Spleen (tissue), 11 donors: Measurements from ENCODE around the gene TAF4. TPM values are rescaled to one million over a fixed set of nuclear protein-coding genes. Genes with fewer than 3 reads are reported as not detected.

Source experiments
- DNase-seq: peaks from one replicate; pipeline ENCODE4 v3.0.0-alpha.2; 2020
- H3K27ac ChIP-seq, 8 donors: fragments of 200-600 bp; sonication (generic) in 7 of 8; 1 replicate in 4 of 8; 2 replicates in 4 of 8; pipeline versions ENCODE4 v1.5.0 to v1.8.0; 2016 to 2021; ENCODE audit warnings: inconsistent platforms in 4 of 8, mild to moderate bottlenecking in 4 of 8, moderate library complexity in 1 of 8
- H3K27me3 ChIP-seq, 7 donors: fragments of 200-600 bp; sonication (generic) in 6 of 7; replicated peaks in 1 of 7; 1 replicate in 4 of 7; 2 replicates in 3 of 7; pipeline versions ENCODE4 v1.5.0 to v1.8.0; 2016 to 2021; ENCODE audit warnings: inconsistent platforms in 3 of 7, mild to moderate bottlenecking in 1 of 7
- H3K36me3 ChIP-seq, 6 donors: fragments of 200-600 bp; sonication (generic) in 5 of 6; 1 replicate in 4 of 6; 2 replicates in 2 of 6; pipeline versions ENCODE4 v1.5.0 to v1.8.0; 2016 to 2021; ENCODE audit warnings: inconsistent platforms in 2 of 6
- H3K4me1 ChIP-seq, 6 donors: fragments of 200-600 bp; sonication (generic) in 5 of 6; 1 replicate in 3 of 6; 2 replicates in 3 of 6; pipeline versions ENCODE4 v1.5.0 to v1.8.0; 2016 to 2021; ENCODE audit warnings: inconsistent platforms in 3 of 6
- H3K4me3 ChIP-seq, 8 donors: fragments of 200-600 bp; sonication (generic) in 7 of 8; 1 replicate in 4 of 8; 2 replicates in 4 of 8; pipeline versions ENCODE4 v1.5.0 to v1.8.0; 2016 to 2021; ENCODE audit warnings: inconsistent platforms in 4 of 8, mild to moderate bottlenecking in 4 of 8, moderate library complexity in 2 of 8
- H3K9me3 ChIP-seq, 8 donors: fragments of 200-600 bp; sonication (generic) in 7 of 8; 1 replicate in 4 of 8; 2 replicates in 4 of 8; pipeline versions ENCODE4 v1.5.0 to v1.8.0; 2016 to 2021; ENCODE audit warnings: inconsistent platforms in 4 of 8
- POLR2A ChIP-seq, 3 donors: fragments of 450-650 bp; IDR thresholded peaks; one replicate each; pipeline ENCODE4 v1.5.1; 2017; ENCODE audit warnings: antibody characterized with exemption in 3 of 3, mild to moderate bottlenecking in 1 of 3
- POLR2AphosphoS5 ChIP-seq, 3 donors: sonication (generic); formaldehyde crosslinking; IDR thresholded peaks; one replicate each; pipeline ENCODE4 v1.5.1; 2017; ENCODE audit warnings: antibody characterized with exemption in 3 of 3
- WGBS, 5 donors: extraction: QIAGEN DNeasy Blood & Tissue Kit in 3 of 5; methylation state at CpG; one replicate each; pipeline versions ENCODE4 v1.1.5 to v1.1.7; 2013 to 2018; 5-methylcytosine and 5-hydroxymethylcytosine counted together
- intact Hi-C: fragments of 100-400 bp; cut with DNase I; formaldehyde crosslinking; loops from one replicate; pipeline ENCODE4 v1.15.0; 2023; ENCODE audit warnings: low total_unique reads
- polyA plus RNA-seq, 3 donors: library from polyadenylated mRNA; stranded (reverse); fragments of 200-250 nt; gene quantifications; one replicate each; pipeline ENCODE4 v1.2.1, GENCODE V29; 2013
- total RNA-seq, 7 donors: library from RNA; depleted of rRNA in 3 of 7; stranded (reverse); fragments of >200 nt in 3 of 7; fragmentation: NEBNext Ultra II Directional in 4 of 7; extraction: Animal tissue kit (Norgen Biotek cat#: 25700) in 4 of 7; gene quantifications; one replicate each; pipeline versions ENCODE4 v1.1.0 to v1.2.1, GENCODE V29; 2016 to 2021
- TF ChIP-seq, protein P1 (sequence below), 11 experiments: fragments of 200-600 bp in 7 of 11; fragments of 450-650 bp in 4 of 11; sonication (generic) in 4 of 11; IDR thresholded peaks in 8 of 11; conservative IDR thresholded peaks in 3 of 11; 1 replicate in 7 of 11; 2 replicates in 4 of 11; pipeline versions ENCODE4 v1.4.0 to v1.8.0; 2016 to 2021; ENCODE audit warnings: antibody characterized with exemption in 11 of 11, inconsistent platforms in 4 of 11, mild to moderate bottlenecking in 1 of 11
- donor health status: healthy with polysubstance abuse.
- donor health status: DM: no; HTN: no; CAD: no; lungs with moderate emphysema.
- donor health status: DM: no; HTN: no; CAD: no.
- donor health status: Bipolar disorder and iron deficiency.
- donor health status: healthy.
- donor health status: DM: no; HTN: no; CAD: no.
- donor health status: DM: yes; HTN: yes; CAD: no.

TAF4 gene
- total and polyA plus RNA-seq, 10 donors, result 4.3 to 28.3 (median 16.5) TPM

DNA sequence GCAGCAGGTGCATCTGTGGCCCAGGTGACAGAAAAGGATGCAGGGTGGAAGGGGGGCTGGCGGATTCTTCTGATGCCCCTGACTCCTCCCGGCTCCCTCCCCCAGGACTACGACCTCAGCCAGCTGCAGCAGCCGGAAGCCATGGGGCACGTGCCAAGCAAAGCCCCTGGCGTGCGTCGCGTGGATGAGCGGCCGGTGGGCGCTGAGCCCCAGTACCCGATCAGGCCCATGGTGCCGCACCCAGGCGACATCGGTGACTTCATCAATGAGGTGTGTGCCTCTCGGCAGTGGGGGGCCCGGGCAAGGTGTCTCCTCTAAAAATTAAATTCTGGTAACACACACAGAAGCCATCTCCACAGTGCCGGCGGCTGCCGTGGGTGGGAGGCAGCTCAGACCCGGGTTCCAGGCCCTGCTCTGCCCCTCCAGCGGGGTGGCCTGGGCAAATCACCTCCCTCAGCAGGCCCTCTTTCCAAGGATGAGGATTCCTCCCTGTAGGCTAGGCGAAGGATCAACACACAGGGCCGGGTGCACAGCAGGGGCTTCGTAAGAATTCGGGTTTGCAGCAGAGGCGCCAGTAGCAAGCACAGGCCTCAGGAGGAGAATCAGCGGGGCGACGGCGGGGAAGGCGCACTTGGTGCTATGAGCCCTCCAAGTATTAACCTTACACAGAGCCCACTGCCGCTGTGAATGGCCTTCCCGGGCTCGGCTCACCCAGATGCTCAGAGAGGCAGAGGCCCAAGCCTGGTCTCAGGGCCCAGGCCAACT is 131.5 kb downstream of the TAF4 start:
- peaks cover 0 to 7% (median 0%) of the 10 kb centered on the region in 8 donors for H3K9me3 ChIP-seq
- peak; percentile 62 for DNase-seq
- H3K4me3 ChIP-seq, result no peak overlapping the region
- H3K27me3 ChIP-seq, result peaks cover 0 to 17% (median 0%) of the 10 kb centered on the region in 7 donors
- no peaks in the 10 kb centered on the region for H3K36me3 ChIP-seq
- intact Hi-C loops, result no loop called here
- H3K27ac ChIP-seq, result no peak overlapping the region
- peaks cover 0 to 6% (median 0%) of the 10 kb centered on the region in 6 donors for H3K4me1 ChIP-seq
- TF ChIP-seq POLR2AphosphoS5 (IDR thresholded peaks at IDR 0.05), result no peak
- TF ChIP-seq, protein P1, sequence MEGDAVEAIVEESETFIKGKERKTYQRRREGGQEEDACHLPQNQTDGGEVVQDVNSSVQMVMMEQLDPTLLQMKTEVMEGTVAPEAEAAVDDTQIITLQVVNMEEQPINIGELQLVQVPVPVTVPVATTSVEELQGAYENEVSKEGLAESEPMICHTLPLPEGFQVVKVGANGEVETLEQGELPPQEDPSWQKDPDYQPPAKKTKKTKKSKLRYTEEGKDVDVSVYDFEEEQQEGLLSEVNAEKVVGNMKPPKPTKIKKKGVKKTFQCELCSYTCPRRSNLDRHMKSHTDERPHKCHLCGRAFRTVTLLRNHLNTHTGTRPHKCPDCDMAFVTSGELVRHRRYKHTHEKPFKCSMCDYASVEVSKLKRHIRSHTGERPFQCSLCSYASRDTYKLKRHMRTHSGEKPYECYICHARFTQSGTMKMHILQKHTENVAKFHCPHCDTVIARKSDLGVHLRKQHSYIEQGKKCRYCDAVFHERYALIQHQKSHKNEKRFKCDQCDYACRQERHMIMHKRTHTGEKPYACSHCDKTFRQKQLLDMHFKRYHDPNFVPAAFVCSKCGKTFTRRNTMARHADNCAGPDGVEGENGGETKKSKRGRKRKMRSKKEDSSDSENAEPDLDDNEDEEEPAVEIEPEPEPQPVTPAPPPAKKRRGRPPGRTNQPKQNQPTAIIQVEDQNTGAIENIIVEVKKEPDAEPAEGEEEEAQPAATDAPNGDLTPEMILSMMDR (IDR thresholded peaks at IDR 0.05 in 8 of 11, conservative IDR thresholded peaks at IDR 0.05 in 3 of 11), result no peak
- no peak for TF ChIP-seq POLR2A (IDR thresholded peaks at IDR 0.05)
- WGBS, 5 donors, result 79 to 85% (median 84%) methylated on average over 22 to 36 of the region's 36 CpGs

- H3K9me3 ChIP-seq, result peaks cover 0 to 7% (median 0%) of the 10 kb centered on the region in 8 donors
- H3K4me3 ChIP-seq, result no peak overlapping the region
- peak; percentile 65 for DNase-seq
- intact Hi-C loops, result no loop called here
- TF ChIP-seq POLR2AphosphoS5 (IDR thresholded peaks at IDR 0.05), result no peak
- no peak for TF ChIP-seq POLR2A (IDR thresholded peaks at IDR 0.05)
- TF ChIP-seq, protein P1 (IDR thresholded peaks at IDR 0.05 in 8 of 11, conservative IDR thresholded peaks at IDR 0.05 in 3 of 11), result no peak
- 67 to 85% (median 79%) methylated on average over 12 to 17 of the region's 17 CpGs for WGBS, 5 donors
- H3K4me1 ChIP-seq, result peaks cover 0 to 6% (median 0%) of the 10 kb centered on the region in 6 donors
- H3K36me3 ChIP-seq, result no peaks in the 10 kb centered on the region
- H3K27ac ChIP-seq, result no peak overlapping the region
- H3K27me3 ChIP-seq, result peaks cover 0 to 17% (median 0%) of the 10 kb centered on the region in 7 donors
Observed at GRCh38 chr20:61933481-61933950, 132.2 kb downstream of the TAF4 start.

DNA sequence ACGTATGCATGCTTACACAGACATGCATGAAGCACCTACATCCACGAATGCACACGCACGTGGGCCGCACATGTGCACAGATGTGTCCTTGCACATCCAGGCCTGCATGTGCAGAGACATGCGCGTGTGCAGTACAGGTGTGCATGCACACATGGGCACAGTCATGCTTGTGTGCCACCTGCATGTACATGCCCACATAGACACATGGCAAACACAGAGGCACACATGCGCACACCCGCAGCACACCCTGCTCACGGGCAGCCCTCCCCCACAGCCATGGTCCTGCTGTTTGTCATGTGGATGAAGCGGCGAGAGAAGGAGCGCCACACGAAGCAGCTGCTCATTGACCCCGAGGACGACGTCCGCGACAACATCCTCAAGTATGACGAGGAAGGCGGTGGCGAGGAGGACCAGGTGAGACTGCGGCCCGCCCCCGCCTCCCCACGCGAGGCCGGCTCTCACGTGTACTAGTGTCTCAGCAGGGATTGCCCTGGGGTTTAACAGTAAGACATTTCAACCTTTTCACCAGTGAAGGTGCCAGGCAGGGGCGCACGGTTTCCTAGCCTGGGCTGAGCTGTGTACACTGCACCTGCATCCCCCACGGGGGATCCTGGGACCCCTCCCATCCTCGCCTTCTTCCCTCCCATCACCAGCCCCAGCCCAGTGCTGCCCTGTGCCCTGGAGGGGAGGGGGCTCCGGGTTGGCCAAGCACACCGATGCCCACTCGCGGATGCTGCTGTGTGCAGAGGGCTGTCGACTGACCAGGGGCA is 132.8 kb downstream of the TAF4 start:
- H3K9me3 ChIP-seq, result peaks cover 0 to 7% (median 0%) of the 10 kb centered on the region in 8 donors
- H3K4me1 ChIP-seq, result peaks cover 0 to under 1% (median 0%) of the 10 kb centered on the region in 6 donors
- H3K27ac ChIP-seq, result no peak overlapping the region
- DNase-seq, result peak; percentile 55
- intact Hi-C loops, result no loop called here
- TF ChIP-seq, protein P1 (IDR thresholded peaks at IDR 0.05 in 8 of 11, conservative IDR thresholded peaks at IDR 0.05 in 3 of 11), result no peak
- TF ChIP-seq POLR2AphosphoS5 (IDR thresholded peaks at IDR 0.05) (no peak), POLR2A (IDR thresholded peaks at IDR 0.05) (no peak)
- WGBS, 5 donors, result 90 to 92% (median 90%) methylated on average over 33 to 38 of the region's 38 CpGs
- H3K4me3 ChIP-seq, result no peak overlapping the region
- H3K27me3 ChIP-seq, result peaks cover 0 to 10% (median 0%) of the 10 kb centered on the region in 7 donors
- H3K36me3 ChIP-seq, result no peaks in the 10 kb centered on the region
